ENCODE data around the gene EML4.

EML4 gene

GRCh38 chr2:42137125-42137841, 31.9 kb upstream of the EML4 start:
- no peak for DNase-seq

GRCh38 chr2:42138163-42139015, 30.8 kb upstream of the EML4 start:
- DNase-seq, result no peak

GRCh38 chr2:42139101-42139500, 30.1 kb upstream of the EML4 start:
- no peak for DNase-seq

- DNase-seq, result no peak
Measured at GRCh38 chr2:42140496-42140895, 28.7 kb upstream of the EML4 start.

GRCh38 chr2:42141687-42142546, 27.2 kb upstream of the EML4 start:
- DNase-seq, result no peak

- DNase-seq, result no peak
Measured at GRCh38 chr2:42142547-42143184, 26.5 kb upstream of the EML4 start.

- no peak for DNase-seq
Measured at GRCh38 chr2:42147641-42148274, 21.4 kb upstream of the EML4 start.

GRCh38 chr2:42150159-42150558, 19.0 kb upstream of the EML4 start:
- DNase-seq, result no peak

GRCh38 chr2:42153944-42154581, 15.1 kb upstream of the EML4 start:
- no peak for DNase-seq

- no peak for DNase-seq
Measured at GRCh38 chr2:42156721-42157120, 12.4 kb upstream of the EML4 start.

- DNase-seq, result no peak
Measured at GRCh38 chr2:42161444-42161843, 7.7 kb upstream of the EML4 start.

GRCh38 chr2:42163444-42164045, 5.6 kb upstream of the EML4 start:
- no peak for DNase-seq

GRCh38 chr2:42164046-42164445, 5.1 kb upstream of the EML4 start:
- DNase-seq, result no peak

GRCh38 chr2:42164971-42165370, 4.2 kb upstream of the EML4 start:
- DNase-seq, result no peak

- DNase-seq, result no peak
Measured at GRCh38 chr2:42167458-42167857, 1.7 kb upstream of the EML4 start.

GRCh38 chr2:42168459-42169099, 574 bp upstream of the EML4 start:
- DNase-seq, result no peak

- DNase-seq, result no peak
Measured at GRCh38 chr2:42169874-42170521, 845 bp downstream of the EML4 start.

GRCh38 chr2:42170619-42171395, 1.7 kb downstream of the EML4 start:
- DNase-seq, result no peak

- DNase-seq, result no peak
Measured at GRCh38 chr2:42171396-42171980, 2.3 kb downstream of the EML4 start.
